ENCODE results near the gene SNX6. TPM values are rescaled to one million over a fixed set of nuclear protein-coding genes. Genes with fewer than 3 reads are reported as not detected.

Gene SNX6
- total RNA-seq, 2 donors from 2014 or later: 28.8 to 41.2 TPM

GRCh38 chr14:34604995-34605394 lies 25.0 kb downstream of the SNX6 start:
- Histone ChIP-seq H3K9me3 (no peaks in the 10 kb centered on the region), H3K4me1 (no peaks in the 10 kb centered on the region), H3K27me3 (no peaks in the 10 kb centered on the region), H3K4me3 (no peak overlapping the region), H3K27ac (peak overlapping the region in 1 of 4 donors; percentile 19), H3K36me3 (replicated peaks in 1 of 2; ENCODE audit: insufficient read depth in 1 of 2, low read depth in 2 of 2) (peaks cover 0 to 30% of the 10 kb centered on the region in 2 donors)
- ATAC-seq: no peak
- TF ChIP-seq, protein P1, sequence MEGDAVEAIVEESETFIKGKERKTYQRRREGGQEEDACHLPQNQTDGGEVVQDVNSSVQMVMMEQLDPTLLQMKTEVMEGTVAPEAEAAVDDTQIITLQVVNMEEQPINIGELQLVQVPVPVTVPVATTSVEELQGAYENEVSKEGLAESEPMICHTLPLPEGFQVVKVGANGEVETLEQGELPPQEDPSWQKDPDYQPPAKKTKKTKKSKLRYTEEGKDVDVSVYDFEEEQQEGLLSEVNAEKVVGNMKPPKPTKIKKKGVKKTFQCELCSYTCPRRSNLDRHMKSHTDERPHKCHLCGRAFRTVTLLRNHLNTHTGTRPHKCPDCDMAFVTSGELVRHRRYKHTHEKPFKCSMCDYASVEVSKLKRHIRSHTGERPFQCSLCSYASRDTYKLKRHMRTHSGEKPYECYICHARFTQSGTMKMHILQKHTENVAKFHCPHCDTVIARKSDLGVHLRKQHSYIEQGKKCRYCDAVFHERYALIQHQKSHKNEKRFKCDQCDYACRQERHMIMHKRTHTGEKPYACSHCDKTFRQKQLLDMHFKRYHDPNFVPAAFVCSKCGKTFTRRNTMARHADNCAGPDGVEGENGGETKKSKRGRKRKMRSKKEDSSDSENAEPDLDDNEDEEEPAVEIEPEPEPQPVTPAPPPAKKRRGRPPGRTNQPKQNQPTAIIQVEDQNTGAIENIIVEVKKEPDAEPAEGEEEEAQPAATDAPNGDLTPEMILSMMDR (IDR thresholded peaks at IDR 0.05): no peak
- no peak for TF ChIP-seq POLR2A (IDR thresholded peaks at IDR 0.05)
- WGBS, 2 donors: 91 to 92% methylated on average over 1 of the region's 1 CpG
- DNase-seq: no peak
- intact Hi-C loops (cut with DNase I): no loop called here

GRCh38 chr14:34596891-34597290 lies 33.1 kb downstream of the SNX6 start:
- no peak for DNase-seq
- no peaks in the 10 kb centered on the region for H3K4me1 ChIP-seq
- no peak for ATAC-seq
- intact Hi-C loops (cut with DNase I): no loop called here
- H3K27me3 ChIP-seq: no peaks in the 10 kb centered on the region
- TF ChIP-seq, protein P1 (IDR thresholded peaks at IDR 0.05): no peak
- TF ChIP-seq POLR2A (IDR thresholded peaks at IDR 0.05): no peak
- no peak overlapping the region for H3K27ac ChIP-seq
- H3K36me3 ChIP-seq (replicated peaks in 1 of 2; ENCODE audit: insufficient read depth in 1 of 2, low read depth in 2 of 2): peaks cover 6 to 52% of the 10 kb centered on the region in 2 donors
- H3K4me3 ChIP-seq: no peak overlapping the region
- H3K9me3 ChIP-seq: no peaks in the 10 kb centered on the region
- WGBS, 2 donors: 83 to 94% methylated on average over 2 to 3 of the region's 3 CpGs

DNA sequence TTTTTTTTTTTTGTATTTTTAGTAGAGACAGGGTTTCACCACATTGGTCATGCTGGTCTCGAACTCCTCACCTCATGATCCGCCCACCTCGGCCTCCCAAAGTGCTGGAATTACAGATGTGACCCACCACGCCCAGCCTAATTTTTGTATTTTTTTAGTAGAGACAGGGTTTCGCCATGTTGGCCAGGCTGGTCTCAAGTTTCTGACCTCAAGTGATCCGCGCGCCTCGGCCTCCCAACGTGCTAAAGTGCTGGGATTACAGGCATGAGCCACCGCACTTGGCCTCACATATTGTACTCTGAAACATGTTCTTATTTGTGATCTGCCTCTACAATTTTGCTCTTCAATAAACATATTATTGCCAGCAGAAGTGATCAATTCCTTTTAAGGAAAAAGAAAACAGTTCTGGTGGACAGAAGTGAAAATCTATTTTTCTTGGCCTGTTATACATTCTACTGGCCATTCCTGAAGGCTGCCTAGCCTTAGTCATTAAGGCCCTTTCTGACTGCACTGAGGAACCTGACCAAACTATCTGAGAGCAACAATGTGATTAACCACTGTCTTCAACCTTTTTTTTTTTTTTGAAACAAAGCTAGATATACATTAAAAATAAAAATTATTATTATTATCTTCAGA lies 36.1 kb downstream of the SNX6 start:
- TF ChIP-seq, protein P1 (IDR thresholded peaks at IDR 0.05): no peak
- TF ChIP-seq POLR2A (IDR thresholded peaks at IDR 0.05): no peak
- intact Hi-C loops (cut with DNase I): no loop called here
- DNase-seq (no peak), ATAC-seq (no peak)
- 96 to 97% methylated on average over 11 of the region's 11 CpGs for WGBS, 2 donors
- H3K9me3 ChIP-seq: no peaks in the 10 kb centered on the region
- no peaks in the 10 kb centered on the region for H3K4me1 ChIP-seq
- peaks cover 13 to 42% of the 10 kb centered on the region in 2 donors for H3K36me3 ChIP-seq (replicated peaks in 1 of 2; ENCODE audit: insufficient read depth in 1 of 2, low read depth in 2 of 2)
- H3K27me3 ChIP-seq: no peaks in the 10 kb centered on the region
- H3K27ac ChIP-seq: no peak overlapping the region
- no peak overlapping the region for H3K4me3 ChIP-seq

DNA sequence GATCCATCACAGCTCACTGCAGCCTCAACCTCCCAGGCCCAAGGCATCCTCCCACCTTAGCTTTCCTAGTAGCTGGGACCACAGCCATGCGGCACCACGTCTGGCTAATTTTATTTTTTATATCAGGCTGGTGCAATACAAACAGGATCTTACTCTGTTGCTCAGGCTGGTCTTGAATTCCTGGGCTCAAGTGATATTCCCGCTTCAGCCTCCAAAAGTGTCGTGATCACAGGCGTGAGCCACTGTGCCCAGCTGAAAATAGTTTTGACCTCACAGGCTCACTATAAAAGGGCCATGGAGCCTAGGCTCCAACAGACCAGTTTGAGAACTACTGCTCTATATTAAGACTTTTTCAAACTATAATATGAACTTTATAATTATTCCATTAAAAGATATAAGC lies 37.3 kb downstream of the SNX6 start:
- Histone ChIP-seq H3K4me1 (no peaks in the 10 kb centered on the region), H3K36me3 (replicated peaks in 1 of 2; ENCODE audit: insufficient read depth in 1 of 2, low read depth in 2 of 2) (peaks cover 13 to 35% of the 10 kb centered on the region in 2 donors), H3K27me3 (no peaks in the 10 kb centered on the region), H3K27ac (no peak overlapping the region), H3K9me3 (no peaks in the 10 kb centered on the region), H3K4me3 (no peak overlapping the region)
- intact Hi-C loops (cut with DNase I): no loop called here
- TF ChIP-seq, protein P1 (IDR thresholded peaks at IDR 0.05): no peak
- TF ChIP-seq POLR2A (IDR thresholded peaks at IDR 0.05): no peak
- ATAC-seq (no peak), DNase-seq (no peak)
- 95 to 96% methylated on average over 5 of the region's 5 CpGs for WGBS, 2 donors

DNA sequence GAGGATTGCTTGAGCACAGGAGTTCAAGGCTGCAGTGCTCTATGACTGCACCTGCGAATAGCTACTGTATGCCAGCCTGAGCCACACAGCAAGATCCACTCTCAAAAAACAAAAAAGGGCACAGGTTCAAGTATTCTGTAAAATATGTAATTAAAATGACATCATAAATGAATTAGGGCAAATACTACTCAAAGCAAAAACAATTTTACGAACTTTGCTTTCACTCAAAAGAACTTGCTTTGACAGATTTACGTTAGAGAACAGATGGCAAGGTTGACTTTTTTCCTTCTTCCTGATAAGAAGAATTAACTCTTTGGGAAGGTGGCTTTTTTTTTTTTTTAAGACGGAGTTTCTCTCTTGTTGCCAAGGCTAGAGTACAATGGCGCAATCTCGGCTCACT lies 46.4 kb downstream of the SNX6 start:
- Histone ChIP-seq H3K4me1 (no peaks in the 10 kb centered on the region), H3K36me3 (replicated peaks in 1 of 2; ENCODE audit: insufficient read depth in 1 of 2, low read depth in 2 of 2) (peaks cover 5 to 13% of the 10 kb centered on the region in 2 donors), H3K9me3 (no peaks in the 10 kb centered on the region), H3K27ac (no peak overlapping the region), H3K4me3 (no peak overlapping the region), H3K27me3 (no peaks in the 10 kb centered on the region)
- WGBS, 2 donors: 53 to 57% methylated on average over 6 of the region's 6 CpGs
- TF ChIP-seq POLR2A (IDR thresholded peaks at IDR 0.05): no peak
- TF ChIP-seq, protein P1 (IDR thresholded peaks at IDR 0.05): no peak
- ATAC-seq (no peak), DNase-seq (no peak)
- intact Hi-C loops (cut with DNase I): no loop called here

All from body of pancreas (tissue), 4 donors.